Keratinocyte (primary cell): ENCODE results near the gene PRKAR1B. TPM values are rescaled to one million over a fixed set of nuclear protein-coding genes. Genes with fewer than 3 reads are reported as not detected.
"Not testable (repeated sequence)": the region's sequence is repeated elsewhere in the genome, so short reads cannot be mapped to it uniquely, and the experiment has no call there.

ENCODE experiments used
- DNase-seq: peaks from one replicate; pipeline ENCODE4 v3.0.0-alpha.2; 2011; ENCODE audit warnings: low read depth, missing footprints, low spot score
- FAIRE-seq: peaks from 2 replicates; lab custom pipeline; 2011; peaks lifted over from hg19 to GRCh38; lab: Jason Lieb, UNC
- H2AFZ ChIP-seq: 2 replicates; pipeline ENCODE4 v1.6.0; 2012; ENCODE audit warnings: low read length, control low read depth, inconsistent platforms; ENCODE audit not compliant: control insufficient read depth
- H3K27ac ChIP-seq: 2 replicates; pipeline ENCODE4 v1.5.1; 2011; ENCODE audit warnings: low read length; ENCODE audit not compliant: control insufficient read depth, insufficient read depth
- H3K27me3 ChIP-seq: 3 replicates; pipeline ENCODE4 v1.6.0; 2011; ENCODE audit warnings: low read length; ENCODE audit not compliant: control insufficient read depth, insufficient read depth; ENCODE audit errors: extremely low read depth
- H3K36me3 ChIP-seq, 2 experiments: 2 replicates in 1 of 2; 3 replicates in 1 of 2; pipeline ENCODE4 v1.5.1; 2011; ENCODE audit warnings: low read length in 2 of 2, mild to moderate bottlenecking in 1 of 2; ENCODE audit not compliant: control insufficient read depth in 2 of 2, insufficient read depth in 2 of 2; ENCODE audit errors: extremely low read depth in 1 of 2
- H3K4me1 ChIP-seq: 3 replicates; pipeline ENCODE4 v1.5.1; 2011; ENCODE audit warnings: low read length; ENCODE audit not compliant: control insufficient read depth, insufficient read depth; ENCODE audit errors: extremely low read depth
- H3K4me2 ChIP-seq: 3 replicates; pipeline ENCODE4 v1.6.0; 2011; ENCODE audit warnings: low read depth, low read length; ENCODE audit not compliant: control insufficient read depth, insufficient read depth; ENCODE audit errors: extremely low read depth
- H3K4me3 ChIP-seq, 3 experiments: fragments of 200-600 bp in 1 of 3; sonication (generic) in 1 of 3; 2 replicates in 2 of 3; 3 replicates in 1 of 3; pipeline ENCODE4 v1.5.1; 2011 to 2016; ENCODE audit warnings: low read length in 3 of 3, mild to moderate bottlenecking in 3 of 3, control low read depth in 2 of 3, inconsistent platforms in 1 of 3, low read depth in 1 of 3, mixed read lengths in 1 of 3, mixed run types in 1 of 3, moderate library complexity in 1 of 3; ENCODE audit not compliant: control insufficient read depth in 2 of 3, insufficient read depth in 2 of 3; ENCODE audit errors: extremely low read depth in 1 of 3
- H3K79me2 ChIP-seq: 2 replicates; pipeline ENCODE4 v1.6.0; 2012; ENCODE audit warnings: low read length; ENCODE audit not compliant: control insufficient read depth, insufficient read depth
- H3K9ac ChIP-seq: 3 replicates; pipeline ENCODE4 v1.6.0; 2011; ENCODE audit warnings: low read length; ENCODE audit not compliant: control insufficient read depth, insufficient read depth; ENCODE audit errors: extremely low read depth
- H3K9me1 ChIP-seq: 3 replicates; pipeline ENCODE4 v1.6.0; 2011; ENCODE audit warnings: low read length; ENCODE audit not compliant: control insufficient read depth, insufficient read depth; ENCODE audit errors: extremely low read depth
- H3K9me3 ChIP-seq: 2 replicates; pipeline ENCODE4 v1.5.1; 2012; ENCODE audit warnings: low read depth, low read length; ENCODE audit not compliant: control insufficient read depth
- H4K20me1 ChIP-seq: 3 replicates; pipeline ENCODE4 v1.6.0; 2011; ENCODE audit warnings: low read length; ENCODE audit not compliant: control insufficient read depth, insufficient read depth; ENCODE audit errors: extremely low read depth
- CTCF ChIP-seq, 3 experiments: IDR thresholded peaks in 1 of 3; conservative IDR thresholded peaks in 1 of 3; optimal IDR thresholded peaks in 1 of 3; 2 replicates in 2 of 3; 3 replicates in 1 of 3; pipeline versions ENCODE3 to v1.5.1; 2011; ENCODE audit warnings: low read length in 3 of 3, mild to moderate bottlenecking in 3 of 3, moderate library complexity in 2 of 3, control low read depth in 1 of 3, inconsistent platforms in 1 of 3; ENCODE audit not compliant: insufficient read depth in 2 of 3; ENCODE audit errors: extremely low read depth in 1 of 3
- EZH2 ChIP-seq: IDR thresholded peaks from one replicate; pipeline ENCODE4 v1.6.1; 2012; ENCODE audit warnings: inconsistent platforms, mild to moderate bottlenecking, low read length, moderate library complexity
- dilution Hi-C: fragments of 300-500 bp; cut with MboI; formaldehyde crosslinking; loops from one replicate; pipeline ENCODE4 v1.7.0; 2020; ENCODE audit warnings: low sequenced_read_pairs; ENCODE audit not compliant: extremely low pct_ligation_motif_present
- polyA plus RNA-seq, 5 experiments: library from polyadenylated mRNA; depleted of rRNA in 3 of 5; stranded (reverse) in 3 of 5; stranded (forward) in 1 of 5; unstranded in 1 of 5; fragments of >200 nt; gene quantifications; 1 replicate in 1 of 5; 2 replicates in 3 of 5; 3 replicates in 1 of 5; pipeline versions ENCODE4 v1.2.1 to v1.2.3, GENCODE V29; 2011 to 2012; ENCODE audit warnings: missing spikeins in 2 of 5, low read depth in 1 of 5, low replicate concordance in 1 of 5

The PRKAR1B gene
- polyA plus RNA-seq, 1 donor (not counting 4 experiments of a cell fraction or from before 2014, with no cell fraction given), result 10.8 TPM

DNA sequence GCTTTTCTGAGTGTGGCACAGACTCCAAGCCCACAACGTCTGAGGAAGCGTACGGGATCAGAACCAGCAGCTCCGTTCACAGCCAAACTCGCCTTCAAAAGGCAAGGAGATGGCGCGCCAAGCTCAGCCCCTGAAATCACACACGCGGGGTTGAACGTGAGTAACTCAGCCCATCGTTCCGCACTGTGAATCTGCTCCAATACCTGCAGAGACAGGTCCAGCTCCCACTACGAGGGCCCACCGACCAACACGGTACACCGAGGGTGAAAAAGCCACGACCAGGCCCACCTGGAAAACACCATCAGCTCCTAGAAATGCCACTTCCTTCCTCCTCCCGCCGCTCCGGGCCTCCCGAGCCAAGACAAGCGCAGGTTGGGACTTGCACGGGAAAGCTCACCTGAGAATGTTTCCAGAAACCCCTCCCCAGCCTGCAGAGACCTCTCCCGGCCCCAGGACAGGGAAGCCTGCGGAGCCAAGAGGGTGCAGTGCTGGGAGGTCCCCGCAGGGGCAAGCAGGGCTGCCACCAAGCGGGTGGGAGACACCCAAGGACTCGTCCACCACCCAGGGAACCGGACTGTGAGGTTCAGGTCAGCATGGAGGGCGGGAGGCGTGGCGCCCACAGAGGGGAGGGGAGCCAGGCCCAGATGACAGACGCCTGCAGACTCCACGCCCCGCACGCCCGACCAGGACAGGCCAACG, 113.5 kb downstream of the PRKAR1B start:
- Histone ChIP-seq H2AFZ (peak overlapping the region; percentile 97), H4K20me1 (no peaks in the 10 kb centered on the region), H3K27ac (peak overlapping the region; percentile 34), H3K9me3 (no peaks in the 10 kb centered on the region), H3K27me3 (no peaks in the 10 kb centered on the region), H3K4me2 (peak overlapping the region; percentile 87), H3K79me2 (no peaks in the 10 kb centered on the region), H3K4me1 (peaks cover 12% of the 10 kb centered on the region), H3K9ac (peak overlapping the region; percentile 57), H3K36me3 (no peaks in the 10 kb centered on the region), H3K4me3 (peak overlapping the region in 2 of 3 experiments; percentile 23 to 54), H3K9me1 (no peaks in the 10 kb centered on the region)
- FAIRE-seq (peak; percentile 34), DNase-seq (peak; percentile 23)
- dilution Hi-C loops, result no loop called here
- TF ChIP-seq CTCF (optimal IDR thresholded peaks at IDR 0.05 in 1 of 3, IDR thresholded peaks at IDR 0.05 in 1 of 3, conservative IDR thresholded peaks at IDR 0.05 in 1 of 3; ENCODE audit: extremely low read depth in 1 of 3, insufficient read depth in 2 of 3, low read length in 3 of 3) (no peak), EZH2 (no peak)

DNA sequence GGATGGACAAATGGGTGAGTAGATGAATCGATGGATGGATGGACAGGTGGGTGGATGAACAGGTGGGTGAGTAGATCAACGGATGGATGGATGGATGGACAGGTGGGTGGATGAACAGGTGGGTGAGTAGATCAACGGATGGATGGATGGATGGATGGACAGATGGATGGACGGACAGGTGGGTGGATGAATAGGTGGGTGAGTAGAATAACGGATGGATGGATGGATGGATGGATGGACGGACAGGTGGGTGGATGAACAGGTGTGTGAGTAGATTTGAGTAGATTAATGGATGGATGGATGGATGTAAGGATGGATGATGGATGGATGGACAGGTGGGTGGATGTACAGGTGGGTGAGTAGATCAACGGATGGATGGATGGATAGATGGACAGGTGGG, 115.2 kb downstream of the PRKAR1B start:
- H3K4me2 ChIP-seq, H3K79me2 ChIP-seq, H3K27me3 ChIP-seq, H2AFZ ChIP-seq, H3K4me3 ChIP-seq, H3K9me1 ChIP-seq, DNase-seq, H3K36me3 ChIP-seq, H3K9ac ChIP-seq, H3K27ac ChIP-seq, H4K20me1 ChIP-seq, dilution Hi-C loops, H3K9me3 ChIP-seq, FAIRE-seq: not testable (repeated sequence)
- peaks cover 12% of the 10 kb centered on the region for H3K4me1 ChIP-seq
